T-helper 2 cell (primary cell): ENCODE measurements around the gene PTGES2.
"Not testable (repeated sequence)": the region's sequence is repeated elsewhere in the genome, so short reads cannot be mapped to it uniquely, and the experiment has no call there.

Experiments
- DNase-seq, 5 experiments: peaks; one replicate each; pipeline versions ENCODE4 v3.0.0 to v3.0.0-alpha.2; 2012 to 2022

The PTGES2 gene

DNA sequence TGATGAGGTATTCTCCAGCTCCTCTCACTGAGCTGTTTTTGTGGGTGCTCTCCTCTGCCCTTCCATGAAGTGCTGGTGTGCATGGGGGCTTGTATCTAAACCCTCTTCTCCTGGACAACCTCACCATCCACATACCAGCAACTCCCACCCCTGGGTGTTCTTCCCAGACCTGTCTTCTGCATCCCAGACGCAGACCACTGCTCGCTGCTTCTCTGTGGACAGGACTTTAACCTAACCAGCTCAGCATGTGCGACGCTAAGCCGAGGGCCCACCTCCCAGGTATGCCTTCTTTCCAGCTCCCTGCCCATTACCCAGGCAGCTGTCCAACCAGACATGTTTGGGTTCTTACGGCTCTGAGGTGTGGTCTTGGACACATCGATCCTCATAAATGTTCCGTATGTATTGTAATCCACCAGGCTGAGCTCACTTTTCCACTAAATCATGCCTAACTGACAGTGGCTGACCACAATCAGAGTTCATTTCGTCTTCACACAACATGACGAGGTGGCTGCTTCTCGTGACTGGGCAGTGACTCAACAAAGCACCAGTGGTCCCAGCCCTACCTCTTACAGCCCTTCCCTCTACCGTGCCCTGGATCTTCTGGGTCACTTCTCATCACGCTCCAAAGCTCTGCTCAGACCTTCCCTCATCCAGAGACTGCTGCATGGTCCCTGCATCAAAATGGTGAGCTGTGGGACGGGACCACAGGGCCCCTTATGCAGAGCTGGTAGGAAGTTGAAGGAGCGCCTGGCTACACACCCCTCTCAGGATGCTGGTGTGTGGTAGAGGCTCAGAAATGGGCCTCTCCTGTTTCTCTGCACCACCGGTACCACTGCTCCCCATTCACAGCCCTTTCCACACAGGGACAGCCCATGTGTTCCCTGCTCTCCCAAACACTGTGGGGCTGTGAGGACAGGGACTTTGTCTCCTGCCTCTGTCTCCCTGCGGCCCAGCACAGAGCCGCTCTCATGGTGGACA lies 9.6 kb upstream of the PTGES2 start:
- no peak for DNase-seq

DNA sequence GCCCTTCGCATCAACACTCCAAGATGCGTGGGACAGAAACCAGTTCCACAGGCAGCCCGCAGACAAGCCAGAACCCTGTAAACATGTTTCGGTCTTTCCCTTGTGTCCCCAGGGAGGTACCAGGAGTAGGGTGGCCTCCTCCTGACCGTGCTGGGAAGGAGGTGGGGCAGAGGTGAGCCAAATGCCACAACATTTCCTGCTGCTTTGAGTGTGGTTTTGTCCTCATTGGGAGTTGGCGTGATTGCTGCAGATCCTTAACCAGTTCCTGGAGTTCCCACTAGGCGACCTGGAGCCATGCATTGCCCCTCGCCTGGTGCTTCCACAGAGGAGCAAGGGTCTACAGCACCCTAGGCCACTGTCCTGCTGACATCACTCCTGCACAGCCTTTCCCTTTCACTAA lies 8.0 kb upstream of the PTGES2 start:
- not testable (repeated sequence) for DNase-seq

DNA sequence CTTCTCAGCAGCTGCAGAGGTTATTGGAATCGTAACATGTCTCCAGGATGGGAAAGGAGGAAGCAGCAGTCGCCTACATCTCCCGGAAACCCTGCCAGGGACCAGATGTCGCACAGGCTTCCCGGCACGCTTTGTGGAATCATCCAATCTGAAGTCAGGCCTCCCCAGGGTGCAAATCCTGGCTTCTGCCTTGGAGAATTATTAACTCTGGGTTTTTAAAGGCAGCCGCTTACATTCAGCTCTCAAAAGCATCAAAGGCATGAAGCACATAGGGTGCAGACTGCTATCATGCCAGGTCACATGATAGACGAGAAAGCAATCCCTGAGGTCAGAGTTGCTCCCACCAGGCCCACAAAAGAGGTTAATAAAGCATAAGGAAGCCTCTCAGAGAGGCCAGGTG lies 4.6 kb upstream of the PTGES2 start:
- DNase-seq = not testable (repeated sequence)

DNA sequence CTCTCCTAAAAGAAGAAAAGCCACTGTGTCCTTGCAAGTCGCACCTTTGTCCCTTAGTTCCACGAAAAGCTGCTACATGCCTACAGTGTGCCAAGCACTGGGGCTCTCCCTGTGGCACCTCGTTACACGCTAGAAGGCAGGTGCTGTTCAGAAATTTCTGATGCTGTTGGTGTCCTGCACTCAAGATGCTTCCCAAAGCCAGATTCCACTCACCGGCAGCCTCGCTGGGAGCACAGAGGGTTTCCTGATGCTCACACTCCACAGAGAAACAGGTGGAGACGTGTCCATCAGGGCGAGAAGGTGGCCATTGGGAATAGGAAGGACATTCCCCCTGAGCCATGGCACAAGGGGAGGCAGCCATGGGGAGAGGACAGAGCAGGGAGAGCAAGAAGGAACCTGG lies 3.8 kb upstream of the PTGES2 start:
- DNase-seq = not testable (repeated sequence)

DNA sequence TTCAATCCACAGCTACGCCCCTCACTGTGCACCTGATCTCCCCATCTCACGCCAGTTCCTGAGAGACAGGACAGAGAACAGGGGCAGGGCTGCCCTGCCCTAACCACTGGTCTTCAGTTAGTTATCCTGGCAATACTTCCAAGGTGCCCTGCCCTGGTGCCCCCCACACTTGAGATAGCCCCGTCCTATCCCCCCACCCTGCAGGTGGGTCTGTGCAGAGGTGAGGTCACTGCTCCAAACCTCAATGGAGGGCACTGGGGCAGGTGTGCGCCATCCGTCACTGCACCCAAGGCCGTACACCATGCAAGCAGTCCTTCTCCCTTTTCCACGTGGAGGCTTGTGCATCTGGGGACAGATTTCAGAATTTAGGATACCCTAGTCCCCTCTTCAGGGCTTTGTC lies 3.1 kb upstream of the PTGES2 start:
- not testable (repeated sequence) for DNase-seq

DNA sequence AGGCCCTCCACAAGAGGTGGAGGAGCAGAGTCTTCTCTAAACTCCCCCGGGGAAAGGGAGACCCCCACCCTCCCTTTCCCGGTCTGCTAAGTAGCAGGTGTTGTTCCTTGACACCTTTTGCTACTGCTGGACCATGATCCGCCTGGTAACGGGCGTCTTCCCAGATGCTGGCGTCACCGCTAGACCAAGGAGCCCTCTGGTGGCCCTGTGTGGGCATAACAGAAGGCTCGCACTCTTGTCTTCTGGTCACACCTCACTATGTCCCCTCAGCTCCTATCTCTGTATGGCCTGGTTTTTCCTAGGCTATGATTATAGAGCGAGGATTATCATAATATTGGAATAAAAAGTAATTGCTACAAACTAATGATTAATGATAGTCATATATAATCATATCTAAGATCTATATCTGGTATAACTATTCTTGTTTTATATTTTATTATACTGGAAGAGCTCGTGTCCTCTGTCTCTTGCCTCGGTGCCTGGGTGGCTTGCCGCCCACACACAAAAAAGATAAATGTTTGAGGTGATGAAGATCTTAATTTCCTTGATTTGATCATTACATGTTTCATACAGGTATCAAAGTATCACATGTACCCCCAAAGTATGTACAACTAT lies 2.6 kb upstream of the PTGES2 start:
- peak in 3 of 5 experiments; percentile 19 to 40 (median 33) for DNase-seq

DNA sequence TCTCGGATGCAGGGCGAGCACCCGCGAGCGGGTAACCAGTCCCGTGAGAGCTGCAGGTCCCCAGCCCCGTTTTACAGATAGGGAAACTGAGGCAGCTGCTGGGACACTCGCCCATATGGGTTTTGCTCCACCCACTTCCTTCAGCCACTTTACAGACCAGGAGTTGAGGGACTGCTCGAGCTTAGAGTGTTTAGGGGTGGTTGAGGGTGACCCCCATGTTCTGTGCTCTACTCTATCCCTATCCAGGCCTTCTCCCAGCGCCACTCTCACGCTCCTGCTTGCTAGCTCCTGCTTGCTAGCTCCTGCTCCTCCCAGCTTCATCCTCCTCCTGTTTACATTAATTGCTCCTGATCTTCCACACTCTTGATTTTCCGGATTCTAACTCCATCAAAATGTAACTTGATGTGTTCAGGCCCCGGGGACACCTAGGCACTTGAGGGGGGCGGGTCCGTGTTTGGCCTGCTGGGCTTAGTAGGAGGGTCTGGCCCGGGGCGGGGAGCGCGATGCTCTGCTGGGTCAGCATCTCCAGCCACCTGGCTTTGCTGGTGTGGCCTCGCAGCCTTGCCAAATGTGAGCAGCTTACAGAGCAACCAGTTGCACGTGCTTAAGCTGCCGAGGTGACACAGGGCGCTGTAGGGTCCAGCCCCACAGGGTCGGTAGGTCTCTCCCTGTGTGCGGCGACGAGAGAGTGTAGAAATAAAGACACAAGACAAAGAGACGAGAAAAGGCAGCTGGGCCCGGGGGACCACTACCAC lies 1.5 kb upstream of the PTGES2 start:
- DNase-seq = no peak

DNA sequence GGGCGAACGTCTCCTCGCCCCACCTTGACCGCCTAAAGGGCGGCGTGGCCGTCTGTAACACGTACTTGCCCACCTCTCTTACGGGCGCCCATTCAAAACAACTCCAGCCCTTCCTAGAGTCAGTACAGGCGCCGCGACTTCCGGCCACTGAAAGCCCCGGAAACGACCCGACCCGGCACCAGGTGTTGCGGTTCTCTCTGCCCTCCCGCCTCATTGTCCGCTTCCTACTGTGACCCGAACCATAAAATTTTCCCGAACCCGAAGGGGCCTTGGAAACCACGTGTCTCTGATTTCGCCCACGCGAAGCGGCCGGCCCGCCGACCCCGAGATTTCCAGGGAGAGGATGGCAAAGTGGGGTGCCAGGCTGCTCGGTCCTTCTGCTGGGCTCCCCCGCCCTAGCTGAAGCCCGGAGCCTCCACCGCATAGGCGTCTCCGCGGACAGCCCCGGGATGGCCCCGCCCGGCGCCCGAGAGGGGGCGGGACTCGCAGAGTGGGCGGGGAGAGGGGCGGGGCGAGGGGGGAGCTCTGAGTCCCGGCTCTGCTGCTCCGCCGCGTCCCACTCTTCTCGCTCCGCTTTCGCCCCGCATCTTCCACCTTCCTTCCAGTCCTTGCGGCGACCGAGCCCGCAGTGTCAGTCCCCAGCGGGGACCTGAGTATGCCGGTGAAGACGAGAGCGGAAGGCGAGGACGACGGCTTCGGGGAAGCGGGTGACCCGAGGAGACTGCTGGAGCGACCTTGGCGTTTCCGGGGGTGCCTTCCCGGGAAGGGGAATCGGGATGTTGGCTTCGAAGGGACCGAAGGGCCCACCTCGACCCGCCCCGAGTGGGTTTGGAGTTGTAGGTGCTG lies 684 bp upstream of the PTGES2 start:
- DNase-seq = peak; percentile 67 to 96 (median 78)

DNA sequence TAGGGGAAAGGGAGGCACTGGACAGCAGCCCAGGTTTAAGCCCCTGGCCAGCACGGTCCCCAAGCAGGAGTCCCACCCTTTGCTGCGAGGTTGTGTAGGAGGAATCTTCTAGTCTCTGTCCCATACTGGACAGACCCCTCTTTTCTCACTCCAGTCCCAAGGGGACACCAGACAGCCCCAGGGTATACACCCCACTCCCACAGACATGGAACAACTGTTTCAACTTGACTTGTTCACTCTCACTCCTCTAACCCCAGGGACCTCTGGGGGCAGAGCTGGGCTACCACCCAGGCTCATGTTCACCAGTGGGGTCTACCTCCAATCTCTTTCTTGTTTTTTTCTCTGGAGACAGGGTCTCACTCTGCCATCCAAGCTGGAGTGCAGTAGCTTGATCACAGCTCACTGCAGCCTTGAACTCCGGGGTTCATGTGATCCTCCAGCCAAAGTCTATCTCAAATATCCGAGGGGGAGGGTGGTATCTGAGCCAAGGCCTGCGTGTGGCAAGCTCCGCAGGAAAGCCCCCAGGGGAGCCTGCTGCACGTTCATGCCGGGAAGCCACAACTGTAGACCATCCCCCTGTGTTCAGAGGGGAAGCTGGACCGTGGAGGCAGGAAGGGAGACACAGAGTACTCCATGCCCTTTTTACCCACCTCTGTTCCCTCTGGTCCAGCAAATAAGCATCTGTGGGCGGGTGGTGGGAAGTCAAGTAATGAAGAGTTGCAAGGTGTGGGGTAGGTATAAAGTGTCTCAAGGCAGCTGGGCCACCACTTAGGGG lies 1.8 kb downstream of the PTGES2 start:
- no peak for DNase-seq

DNA sequence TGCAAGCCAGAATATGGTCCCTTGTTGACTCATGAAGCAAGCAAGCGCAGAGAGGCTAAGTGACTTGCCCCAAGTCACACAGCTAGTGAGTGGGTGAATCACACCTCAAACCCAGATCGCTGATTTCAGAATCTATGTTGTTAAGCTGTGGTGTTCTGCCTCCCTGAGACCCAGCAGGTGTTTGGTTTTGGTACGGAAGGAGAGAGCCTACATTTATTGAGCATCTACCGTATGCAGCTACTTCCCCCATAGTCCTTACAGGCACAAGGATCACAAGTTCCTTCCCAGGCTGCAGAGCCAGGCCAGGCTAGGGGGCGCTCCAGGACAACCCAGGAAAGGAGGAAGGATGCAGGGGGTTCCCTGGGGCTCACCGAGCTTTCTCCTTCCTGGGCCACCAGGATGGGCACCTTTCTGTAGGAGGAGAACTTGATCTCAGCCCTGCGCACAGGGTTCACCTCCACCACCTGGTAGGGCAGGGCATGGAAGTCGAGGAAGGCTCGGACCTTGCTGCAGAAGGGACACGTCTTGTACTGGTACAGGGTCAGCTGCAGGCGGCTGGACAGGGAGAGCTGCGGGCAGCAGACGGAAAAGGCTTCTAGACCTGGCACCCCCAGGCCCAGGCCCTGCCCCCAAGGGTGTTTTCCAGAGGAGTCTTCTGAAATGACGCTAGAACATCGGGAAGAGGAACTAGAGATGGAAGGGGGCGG lies 2.5 kb downstream of the PTGES2 start:
- DNase-seq = peak in 2 of 5 experiments; percentile 6 to 35

DNA sequence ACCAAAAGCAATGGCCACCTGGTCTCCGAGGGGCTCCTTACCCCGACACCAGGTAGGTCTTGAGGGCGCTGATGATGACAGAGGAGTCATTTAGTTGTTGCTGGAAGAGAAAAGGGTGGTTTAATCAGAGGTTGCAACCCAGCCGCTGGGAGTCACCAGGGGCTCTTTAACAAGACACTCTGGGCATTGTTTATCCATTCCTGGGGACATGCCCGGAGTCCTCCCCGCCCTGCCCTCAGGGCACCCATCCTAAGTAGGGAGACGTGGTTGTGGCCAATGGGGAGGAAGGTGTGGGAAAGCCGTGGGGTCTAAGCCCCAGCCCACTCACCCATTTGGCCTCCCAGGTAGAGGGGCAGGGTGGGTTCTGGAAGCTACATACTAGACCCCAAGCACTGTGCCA lies 3.1 kb downstream of the PTGES2 start:
- DNase-seq = no peak

DNA sequence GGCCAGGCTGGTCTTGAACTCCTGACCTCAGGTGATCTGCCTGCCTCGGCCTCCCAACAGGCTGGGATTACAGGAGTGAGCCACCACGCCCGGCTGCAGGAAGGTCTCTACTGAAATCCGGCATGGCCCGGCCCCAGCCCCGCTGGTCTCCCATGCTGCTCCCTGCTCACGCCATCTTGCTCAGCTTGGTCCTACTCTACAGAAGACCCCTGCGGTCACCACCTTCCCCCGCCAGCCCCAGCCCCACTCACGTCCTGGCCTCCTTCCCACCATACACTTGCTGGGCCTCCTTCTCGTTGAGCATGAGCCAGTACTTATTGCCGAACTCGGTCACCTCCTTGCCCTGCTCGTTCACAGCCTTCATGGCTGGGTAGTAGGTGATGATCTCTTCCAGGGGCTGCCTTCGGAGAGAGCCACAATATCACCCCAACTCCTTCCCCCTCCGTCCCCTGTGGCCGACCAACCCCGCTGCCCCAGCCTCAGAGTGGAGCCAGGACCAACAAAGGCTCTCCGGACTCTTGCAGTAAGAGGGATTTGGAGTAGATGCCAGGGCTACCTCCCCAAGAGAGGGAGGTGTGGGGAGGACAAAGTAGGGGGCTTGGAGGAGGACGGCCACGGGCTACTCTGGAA lies 4.0 kb downstream of the PTGES2 start:
- DNase-seq = no peak

DNA sequence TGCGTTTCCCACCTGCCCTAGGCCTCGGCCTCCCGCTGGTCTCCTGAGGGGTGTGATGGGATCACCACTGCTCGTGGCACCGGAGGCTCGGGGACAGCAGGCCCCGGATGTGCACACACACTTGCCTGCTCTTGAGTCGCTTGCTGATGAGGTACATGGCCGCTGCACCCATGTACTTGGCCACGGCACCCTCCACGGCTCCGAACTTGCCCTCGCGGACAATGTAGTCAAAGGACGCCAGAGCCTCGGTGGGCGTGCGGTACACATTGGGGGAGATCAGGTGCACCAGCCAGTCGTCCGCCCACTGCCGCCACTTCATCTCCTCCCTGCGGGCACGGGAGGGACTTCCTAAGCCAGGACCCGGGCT lies 4.7 kb downstream of the PTGES2 start:
- no peak for DNase-seq

DNA sequence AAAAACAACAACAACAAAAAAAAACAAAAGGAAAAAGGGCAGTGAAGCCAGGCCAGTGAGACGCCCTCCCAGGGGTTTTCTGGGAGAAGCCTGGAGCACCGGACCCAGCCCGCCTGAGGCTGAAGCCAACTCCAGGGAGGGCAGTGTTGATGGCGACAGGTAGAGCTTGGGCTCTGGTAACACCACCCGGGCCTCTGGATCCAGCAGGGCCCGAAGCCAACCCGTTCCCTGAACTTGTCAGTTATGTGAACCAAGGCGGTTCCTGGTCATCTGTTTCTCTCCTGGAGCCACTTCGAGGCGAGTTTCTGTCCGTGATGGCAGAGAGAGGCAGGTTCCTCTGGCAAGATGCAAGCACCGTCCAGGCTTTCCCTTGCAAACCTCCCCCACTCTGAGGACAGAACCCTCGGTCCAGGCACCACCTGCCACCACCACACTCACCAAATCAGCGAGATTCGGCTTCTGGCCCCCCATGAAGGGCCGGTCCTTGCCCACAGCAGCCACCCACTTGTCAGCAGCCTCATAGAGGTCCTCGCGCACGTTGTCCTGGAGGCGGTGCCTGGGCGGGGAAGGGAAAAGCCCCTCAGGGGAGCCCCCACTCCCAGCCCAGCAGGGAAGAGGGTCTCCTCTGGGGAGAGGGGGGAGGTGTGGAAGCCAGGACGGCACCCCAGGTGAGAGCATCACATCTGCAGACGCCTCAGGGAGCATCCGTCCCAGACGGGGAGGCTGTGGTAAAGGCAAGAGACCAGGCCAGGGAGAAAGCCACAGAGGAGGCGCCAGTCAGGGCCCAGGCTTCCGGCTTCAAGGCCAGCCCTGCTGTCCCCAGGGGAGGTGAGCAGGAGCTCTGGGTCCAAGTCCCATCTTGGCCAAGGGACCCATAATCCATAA lies 5.4 kb downstream of the PTGES2 start:
- no peak for DNase-seq

DNA sequence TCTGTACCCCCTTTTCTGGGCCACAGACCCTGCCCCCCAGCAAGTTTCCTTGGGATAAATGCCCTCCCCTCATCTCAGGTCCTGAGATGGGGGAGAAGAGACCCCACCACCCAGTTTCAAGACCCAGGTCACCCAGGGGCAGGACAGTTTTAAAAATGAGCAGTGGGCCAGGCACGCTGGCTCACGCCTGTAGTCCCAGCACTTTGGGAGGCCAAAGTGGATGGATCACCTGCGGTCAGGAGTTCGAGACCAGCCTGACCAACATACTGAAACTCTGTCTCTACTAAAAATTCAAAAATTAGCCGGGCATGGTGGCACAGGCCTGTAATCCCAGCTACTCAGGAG lies 6.1 kb downstream of the PTGES2 start:
- DNase-seq = no peak

DNA sequence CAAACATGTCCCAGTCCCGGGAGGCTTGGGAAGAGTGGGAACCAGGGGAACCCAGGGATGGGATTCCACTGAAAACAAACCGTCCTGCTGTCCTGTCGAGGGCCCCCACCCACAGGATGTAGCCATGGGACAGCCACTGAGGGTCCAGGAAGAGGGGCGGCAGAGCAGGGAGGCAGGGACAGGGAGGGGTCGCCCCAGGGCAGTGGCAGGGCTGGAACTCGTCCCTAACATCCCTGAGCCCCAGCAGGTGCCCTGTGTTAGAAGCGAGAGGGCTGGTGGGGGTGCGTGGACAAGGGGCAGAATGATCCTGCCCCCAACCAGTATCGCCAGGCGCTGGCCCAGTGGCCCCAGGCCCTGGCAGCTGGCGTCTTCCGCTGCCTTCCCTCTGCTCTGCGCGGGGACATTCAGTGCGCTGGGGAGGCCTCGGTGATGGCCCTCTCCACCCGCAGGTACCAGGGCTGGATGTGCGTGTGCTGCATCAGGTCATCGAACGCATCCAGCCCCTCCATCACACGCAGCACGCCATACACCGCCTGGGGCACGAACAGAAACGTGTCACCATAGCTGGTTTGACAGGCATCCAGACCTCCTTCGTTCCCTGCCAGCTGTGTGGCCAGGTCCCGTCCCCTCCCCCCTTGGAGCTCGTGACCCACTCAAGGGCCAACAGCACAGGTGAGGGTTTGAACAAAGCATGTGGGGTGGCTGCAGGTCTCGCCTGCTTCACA lies 6.6 kb downstream of the PTGES2 start:
- no peak for DNase-seq

DNA sequence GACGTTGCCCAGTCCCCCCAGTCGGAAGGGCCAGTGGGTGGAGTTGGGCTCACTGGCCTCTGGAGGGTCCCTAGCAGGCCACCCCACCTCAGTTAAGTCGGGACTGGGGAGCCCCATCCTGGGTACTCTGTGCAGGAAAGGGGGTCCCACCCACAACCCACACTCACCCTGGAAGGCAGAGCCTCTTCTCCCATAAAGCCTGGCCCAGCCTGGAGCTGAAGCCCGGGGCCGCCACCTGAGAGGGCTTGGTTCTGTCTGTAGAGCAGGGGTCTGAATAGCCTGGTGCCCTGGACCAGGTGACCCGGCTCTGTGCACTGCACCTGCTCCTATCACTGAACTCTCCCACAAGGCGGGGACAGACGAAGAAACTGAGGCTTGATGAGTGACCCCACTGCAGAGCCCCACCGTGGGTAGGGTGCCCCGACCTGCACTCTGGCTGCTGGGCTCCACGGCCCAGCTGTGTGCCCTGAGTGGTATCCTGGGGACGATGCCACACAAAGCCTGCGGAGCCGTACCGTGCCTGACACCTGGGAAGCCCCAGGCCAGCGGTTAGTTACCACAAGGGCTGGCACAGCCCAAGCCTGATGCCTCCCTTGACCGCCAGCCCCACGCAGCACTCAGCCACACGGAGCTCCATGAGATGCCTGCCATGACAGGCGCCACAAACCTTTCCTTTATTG lies 7.3 kb downstream of the PTGES2 start:
- DNase-seq = no peak

DNA sequence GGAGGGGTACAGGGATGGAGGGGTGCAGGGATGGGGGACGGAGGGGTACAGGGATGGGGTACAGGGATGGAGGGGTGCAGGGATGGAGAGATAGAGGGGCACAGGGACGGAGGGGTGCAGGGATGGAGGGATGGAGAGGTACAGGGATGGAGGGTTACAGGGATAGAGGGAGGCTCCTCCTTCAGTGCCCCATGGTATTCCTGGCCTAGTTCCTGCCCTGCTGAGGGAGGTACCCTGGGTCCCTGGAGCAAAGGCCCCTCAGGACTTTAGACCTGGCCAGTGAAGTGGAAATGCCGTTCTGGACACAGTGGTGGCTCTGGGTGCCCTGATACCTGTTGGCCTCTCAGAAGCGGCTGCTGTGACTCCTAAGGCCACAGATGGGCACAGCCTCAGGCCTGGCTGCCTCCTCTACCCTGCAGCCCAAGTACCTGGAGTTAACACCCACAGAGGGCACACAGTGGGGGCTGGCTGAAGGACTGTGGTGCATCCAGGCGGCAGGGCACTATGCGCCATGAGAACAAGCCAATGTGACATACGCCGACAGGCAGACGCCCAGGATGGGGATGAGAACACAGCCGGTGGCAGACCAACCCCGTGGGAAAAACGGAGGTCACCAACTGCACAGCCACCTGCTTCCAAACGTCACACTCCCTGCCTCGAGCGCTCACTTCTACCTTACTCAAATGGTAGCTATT lies 8.4 kb downstream of the PTGES2 start:
- DNase-seq = no peak
